ENCODE data around the gene SHISA7. TPM values are rescaled to one million over a fixed set of nuclear protein-coding genes. Genes with fewer than 3 reads are reported as not detected.
A peak's percentile ranks its signal among the peaks of the same experiment; 100 is the strongest.

SHISA7 gene
- total RNA-seq, 1 experiment from 2014 or later = not detected

DNA sequence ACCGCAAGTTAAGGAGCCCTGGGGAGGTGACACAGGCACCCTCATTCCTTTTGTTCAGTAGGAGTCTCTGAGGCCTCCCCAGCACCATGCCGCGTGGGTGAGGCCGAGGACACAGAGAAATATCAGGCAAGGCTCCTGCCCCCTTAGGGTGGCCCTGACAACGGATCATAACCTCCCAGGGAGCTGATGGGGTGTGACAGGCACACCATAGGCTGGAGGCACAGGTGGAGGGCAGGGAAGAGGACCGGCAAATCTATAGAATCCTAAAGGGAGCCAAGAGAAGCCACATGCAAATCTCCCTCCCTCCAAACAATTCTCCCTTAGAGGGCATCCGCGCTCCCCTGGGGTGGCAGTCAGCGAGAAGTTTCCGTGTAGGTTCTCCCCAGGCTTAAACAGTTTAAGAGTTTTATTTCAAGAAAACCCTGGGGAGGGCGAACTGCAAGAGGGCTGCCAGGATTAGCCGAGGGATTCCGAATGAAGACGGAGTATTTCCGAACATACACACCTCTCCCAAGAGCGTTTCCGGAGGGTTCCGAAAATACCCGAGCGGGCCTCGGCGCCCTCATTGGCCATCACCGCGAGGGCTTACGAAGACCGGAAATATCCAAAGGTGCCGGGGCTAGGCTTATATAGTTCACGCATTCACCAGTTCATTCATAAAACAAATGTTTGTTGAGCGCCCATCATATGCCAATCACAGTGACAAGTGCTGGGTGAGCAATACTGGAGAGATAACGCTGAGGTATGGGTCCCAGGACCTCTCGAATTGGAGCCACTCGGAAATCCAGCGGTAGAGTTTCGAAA lies 58.0 kb downstream of the SHISA7 start:
- in situ Hi-C loops (cut with HindIII; ENCODE audit: low pct_unique_long_range_greater_than_20kb, low sequenced_read_pairs) = no loop called here

DNA sequence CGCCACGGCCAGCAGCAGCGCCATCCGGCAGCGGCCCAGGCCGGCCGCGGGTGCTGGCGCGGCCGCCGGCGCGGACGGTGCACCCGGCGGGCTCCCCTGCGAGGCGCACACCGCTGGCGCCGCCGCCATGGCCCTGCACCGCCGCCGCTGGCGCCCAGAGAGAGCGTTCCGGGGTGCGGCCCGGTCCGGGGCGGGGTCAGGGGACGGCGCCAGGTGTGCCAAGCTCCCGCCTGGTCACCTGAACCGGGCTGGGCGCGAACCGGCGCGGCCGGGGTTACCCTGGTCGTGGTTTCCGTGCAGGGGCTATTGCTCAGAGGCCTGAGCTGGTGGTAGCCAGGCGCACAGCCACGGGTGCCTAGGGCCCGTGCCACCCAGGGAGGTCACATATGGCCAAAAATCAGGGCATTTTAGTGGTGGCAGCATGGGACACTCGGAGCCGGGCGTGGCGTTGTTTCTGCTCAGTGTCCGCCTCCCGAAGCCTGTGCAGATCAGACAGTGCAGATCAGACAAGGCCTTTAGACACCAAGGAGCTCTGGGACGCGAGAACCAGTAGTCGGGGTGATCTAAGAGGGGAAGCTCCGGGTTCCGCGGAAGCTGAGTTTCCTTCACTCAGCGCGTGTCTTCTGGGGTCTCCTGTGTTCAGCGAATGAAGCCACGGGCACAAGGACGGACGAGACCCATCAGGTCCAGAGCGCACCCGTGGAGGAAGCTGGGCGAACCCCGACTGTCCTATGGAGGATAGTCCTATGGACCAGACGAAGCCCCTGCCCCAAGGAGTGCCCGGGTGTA lies 58.8 kb downstream of the SHISA7 start, which contains the start of gene TMEM238:
TMEM238 (minus strand) TSS at position 162 of the 789 bp plus-strand sequence; CDS start at position 129, 33 bp downstream.
- in situ Hi-C loops (cut with HindIII; ENCODE audit: low pct_unique_long_range_greater_than_20kb, low sequenced_read_pairs) = no loop called here
- peak; percentile 45 for DNase-seq (ENCODE audit: low read depth)

More for the DNA sequence above, 58.0 kb downstream of the SHISA7 start:
- DNase-seq (ENCODE audit: low read depth) = peak; percentile 98

DNA sequence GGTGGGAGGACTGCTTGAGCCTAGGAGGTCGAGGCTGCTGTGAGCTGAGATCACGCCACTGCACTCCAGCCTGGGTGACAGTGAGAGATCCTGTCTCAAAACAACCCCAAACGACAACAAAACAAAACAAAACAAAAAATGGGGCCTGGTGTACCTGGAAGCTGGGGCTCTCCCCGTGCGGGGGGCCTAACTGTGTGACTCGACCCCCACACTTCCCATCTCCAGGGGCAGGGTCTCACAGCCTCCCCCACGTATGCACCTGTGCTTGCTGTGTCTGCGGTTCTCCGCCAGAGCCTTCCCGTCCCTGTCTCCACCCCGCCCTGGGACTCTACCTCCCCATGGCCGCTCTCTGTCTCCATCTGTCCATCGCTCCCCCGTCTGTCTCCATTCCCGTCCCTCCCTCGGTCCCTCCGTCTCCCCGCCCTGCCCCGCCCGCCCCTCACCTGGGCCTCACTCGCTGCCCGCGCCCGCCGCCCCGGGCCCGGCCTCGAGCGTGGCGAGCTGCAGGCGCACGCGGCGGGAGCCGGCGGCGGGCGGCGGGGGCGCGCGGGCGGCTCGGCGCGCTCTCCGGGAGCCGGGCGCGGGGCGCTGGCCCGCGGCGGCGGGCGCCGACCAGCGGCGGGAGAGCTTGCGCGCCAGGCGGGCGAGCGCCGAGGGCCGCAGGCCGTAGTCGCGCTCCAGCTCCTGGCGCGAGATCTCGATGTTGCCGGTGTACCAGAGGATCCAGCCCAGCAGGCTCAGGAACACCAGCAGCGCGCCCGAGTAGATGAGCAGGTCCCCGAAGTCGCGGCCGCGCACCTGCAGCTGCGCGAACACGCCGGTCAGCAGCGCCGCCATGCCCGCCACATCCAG lies 59.6 kb downstream of the SHISA7 start:
- peak; percentile 64 for DNase-seq (ENCODE audit: low read depth)
- in situ Hi-C loops (cut with HindIII; ENCODE audit: low pct_unique_long_range_greater_than_20kb, low sequenced_read_pairs) = no loop called here

DNA sequence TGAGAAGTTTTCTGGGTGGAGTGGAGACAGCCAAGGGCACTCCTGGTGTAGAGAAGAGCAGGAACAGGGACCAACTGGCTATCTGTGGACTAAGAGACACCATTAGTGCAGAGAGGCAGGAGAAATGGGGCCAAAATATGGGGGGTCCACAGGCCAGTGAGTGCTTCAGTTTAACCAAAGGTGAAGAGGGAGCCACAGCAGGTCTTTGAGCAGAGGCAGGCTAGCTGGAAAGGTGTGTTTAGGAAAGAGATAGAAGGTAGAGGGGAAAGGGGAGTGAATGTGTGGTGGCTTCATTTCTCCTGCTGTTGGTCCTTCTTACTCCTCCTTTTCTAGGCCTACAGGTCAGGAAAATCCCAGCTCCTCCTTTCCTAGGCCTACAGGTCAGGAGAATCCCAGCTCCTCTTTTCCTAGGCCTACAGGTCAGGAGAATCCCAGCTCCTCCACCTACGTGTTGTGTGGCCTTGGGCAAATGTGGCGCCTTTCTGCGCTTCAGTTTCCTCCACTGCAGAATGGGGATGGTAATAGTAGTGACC lies 60.5 kb downstream of the SHISA7 start:
- in situ Hi-C loops (cut with HindIII; ENCODE audit: low pct_unique_long_range_greater_than_20kb, low sequenced_read_pairs) = no loop called here
- no peak for DNase-seq (ENCODE audit: low read depth)

DNA sequence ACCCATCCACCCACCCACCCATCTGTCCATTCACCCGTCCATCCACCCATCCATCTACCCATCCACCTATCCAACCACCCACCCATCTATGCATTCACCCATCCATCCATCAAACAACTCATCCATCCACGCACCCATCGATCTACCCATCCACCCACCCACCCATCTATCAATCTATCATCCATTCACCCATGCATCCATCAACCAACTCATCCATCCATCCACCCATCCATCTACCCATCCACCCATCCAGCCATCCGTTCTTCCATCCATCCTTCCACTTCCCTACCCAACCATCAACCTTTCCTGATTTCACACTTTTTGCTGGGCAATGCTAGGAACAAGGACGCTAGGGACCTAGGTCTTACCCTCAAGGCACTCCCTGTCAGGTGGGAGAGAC lies 61.1 kb downstream of the SHISA7 start:
- no peak for DNase-seq (ENCODE audit: low read depth)
- in situ Hi-C loops (cut with HindIII; ENCODE audit: low pct_unique_long_range_greater_than_20kb, low sequenced_read_pairs) = no loop called here

DNA sequence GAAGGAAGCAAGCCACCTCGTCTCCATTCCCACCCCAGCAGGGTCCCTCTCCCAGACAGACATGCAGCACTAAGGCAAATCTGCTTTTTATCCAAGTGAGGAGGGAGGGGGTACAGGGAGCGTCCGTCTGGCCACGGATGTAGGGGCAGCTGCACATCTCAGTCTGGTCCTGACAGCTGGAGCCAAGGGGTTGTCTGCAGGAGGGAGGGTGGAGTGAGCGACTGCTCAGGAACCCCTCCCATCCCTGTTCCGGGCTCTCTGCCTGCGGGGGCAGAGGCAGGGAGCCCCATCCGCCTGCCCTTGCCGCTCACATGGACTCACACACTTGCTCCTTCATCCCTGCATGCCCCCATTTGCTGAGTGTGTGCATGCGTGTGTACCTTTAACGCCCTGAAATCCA lies 63.9 kb downstream of the SHISA7 start:
- no peak for DNase-seq (ENCODE audit: low read depth)
- in situ Hi-C loops (cut with HindIII; ENCODE audit: low pct_unique_long_range_greater_than_20kb, low sequenced_read_pairs) = no loop called here

Other genes with a start within 250 kb of the SHISA7 start
- gene PTPRH, start 233.8 kb downstream of the SHISA7 start, total RNA-seq (2014; rRNA removed; shearing (Covaris generic); ENCODE audit: low replicate concordance) = 30.0 and 34.3 TPM in 2 replicates
- gene TMEM86B, start 214.5 kb downstream of the SHISA7 start, total RNA-seq (2014; rRNA removed; shearing (Covaris generic); ENCODE audit: low replicate concordance) = 0.47 and 3.9 TPM in 2 replicates
- gene PPP6R1, start 184.3 kb downstream of the SHISA7 start, total RNA-seq (2014; rRNA removed; shearing (Covaris generic); ENCODE audit: low replicate concordance) = 79.8 and 94.5 TPM in 2 replicates
- 128 and 145 TPM in 2 replicates for gene HSPBP1, start 163.2 kb downstream of the SHISA7 start, total RNA-seq (2014; rRNA removed; shearing (Covaris generic); ENCODE audit: low replicate concordance)
- gene BRSK1, start 159.3 kb downstream of the SHISA7 start, total RNA-seq (2014; rRNA removed; shearing (Covaris generic); ENCODE audit: low replicate concordance) = 0.41 and 0.64 TPM in 2 replicates
- gene TMEM150B, start 118.0 kb downstream of the SHISA7 start, total RNA-seq (2014; rRNA removed; shearing (Covaris generic); ENCODE audit: low replicate concordance) = 0.61 and 1.3 TPM in 2 replicates
- gene KMT5C, start 103.4 kb downstream of the SHISA7 start, total RNA-seq (2014; rRNA removed; shearing (Covaris generic); ENCODE audit: low replicate concordance) = 11.8 and 18.4 TPM in 2 replicates
- 0.10 TPM in 1 of 2 replicates, not detected in the other for gene COX6B2, start 88.6 kb downstream of the SHISA7 start, total RNA-seq (2014; rRNA removed; shearing (Covaris generic); ENCODE audit: low replicate concordance)
- gene GARIN5B, start 80.0 kb downstream of the SHISA7 start, total RNA-seq (2014; rRNA removed; shearing (Covaris generic); ENCODE audit: low replicate concordance) = not detected in 2 replicates
- gene IL11, start 72.8 kb downstream of the SHISA7 start, total RNA-seq (2014; rRNA removed; shearing (Covaris generic); ENCODE audit: low replicate concordance) = not detected in 2 replicates
- not detected in 2 replicates for gene TMEM190, start 66.5 kb downstream of the SHISA7 start, total RNA-seq (2014; rRNA removed; shearing (Covaris generic); ENCODE audit: low replicate concordance)
- 2.3 and 6.7 TPM in 2 replicates for gene TMEM238, start 59.0 kb downstream of the SHISA7 start, total RNA-seq (2014; rRNA removed; shearing (Covaris generic); ENCODE audit: low replicate concordance)
- 281 and 295 TPM in 2 replicates for gene RPL28, start 57.4 kb downstream of the SHISA7 start, total RNA-seq (2014; rRNA removed; shearing (Covaris generic); ENCODE audit: low replicate concordance)
- gene UBE2S, start 35.5 kb downstream of the SHISA7 start, total RNA-seq (2014; rRNA removed; shearing (Covaris generic); ENCODE audit: low replicate concordance) = 231 and 237 TPM in 2 replicates
- 231 and 265 TPM in 2 replicates for gene ISOC2, start 18.3 kb upstream of the SHISA7 start, total RNA-seq (2014; rRNA removed; shearing (Covaris generic); ENCODE audit: low replicate concordance)
- not detected in 2 replicates for gene C19orf85, start 21.5 kb upstream of the SHISA7 start, total RNA-seq (2014; rRNA removed; shearing (Covaris generic); ENCODE audit: low replicate concordance)
- gene ZNF628, start 33.3 kb upstream of the SHISA7 start, total RNA-seq (2014; rRNA removed; shearing (Covaris generic); ENCODE audit: low replicate concordance) = 1.9 and 5.3 TPM in 2 replicates
- gene NAT14, start 41.9 kb upstream of the SHISA7 start, total RNA-seq (2014; rRNA removed; shearing (Covaris generic); ENCODE audit: low replicate concordance) = 94.3 and 99.9 TPM in 2 replicates
- gene SSC5D, start 45.1 kb upstream of the SHISA7 start, total RNA-seq (2014; rRNA removed; shearing (Covaris generic); ENCODE audit: low replicate concordance) = 0.14 TPM in 1 of 2 replicates, not detected in the other
- gene SBK2, start 93.8 kb upstream of the SHISA7 start, total RNA-seq (2014; rRNA removed; shearing (Covaris generic); ENCODE audit: low replicate concordance) = not detected in 2 replicates
- 1.0 and 6.3 TPM in 2 replicates for gene SBK3, start 102.2 kb upstream of the SHISA7 start, total RNA-seq (2014; rRNA removed; shearing (Covaris generic); ENCODE audit: low replicate concordance)
- gene ZNF579, start 137.5 kb upstream of the SHISA7 start, total RNA-seq (2014; rRNA removed; shearing (Covaris generic); ENCODE audit: low replicate concordance) = 2.2 and 12.9 TPM in 2 replicates
- gene FIZ1, start 156.2 kb upstream of the SHISA7 start, total RNA-seq (2014; rRNA removed; shearing (Covaris generic); ENCODE audit: low replicate concordance) = 12.3 and 13.4 TPM in 2 replicates
- 15.5 and 31.0 TPM in 2 replicates for gene ZNF524, start 157.0 kb upstream of the SHISA7 start, total RNA-seq (2014; rRNA removed; shearing (Covaris generic); ENCODE audit: low replicate concordance)
- gene ZNF865, start 162.3 kb upstream of the SHISA7 start, total RNA-seq (2014; rRNA removed; shearing (Covaris generic); ENCODE audit: low replicate concordance) = 0.87 and 1.7 TPM in 2 replicates
- 3.6 and 14.3 TPM in 2 replicates for gene ZNF784, start 181.3 kb upstream of the SHISA7 start, total RNA-seq (2014; rRNA removed; shearing (Covaris generic); ENCODE audit: low replicate concordance)
- 2.3 and 12.1 TPM in 2 replicates for gene ZNF580, start 197.7 kb upstream of the SHISA7 start, total RNA-seq (2014; rRNA removed; shearing (Covaris generic); ENCODE audit: low replicate concordance)
- gene ZNF581, start 200.3 kb upstream of the SHISA7 start, total RNA-seq (2014; rRNA removed; shearing (Covaris generic); ENCODE audit: low replicate concordance) = 10.8 and 23.3 TPM in 2 replicates
- gene CCDC106, start 204.9 kb upstream of the SHISA7 start, total RNA-seq (2014; rRNA removed; shearing (Covaris generic); ENCODE audit: low replicate concordance) = 7.8 and 9.3 TPM in 2 replicates
- gene U2AF2, start 211.7 kb upstream of the SHISA7 start, total RNA-seq (2014; rRNA removed; shearing (Covaris generic); ENCODE audit: low replicate concordance) = 129 and 183 TPM in 2 replicates
- gene EPN1, start 231.9 kb upstream of the SHISA7 start, total RNA-seq (2014; rRNA removed; shearing (Covaris generic); ENCODE audit: low replicate concordance) = 117 and 123 TPM in 2 replicates

Data from Caki2 (cell line).